MM.1S (cell line): ENCODE data around the gene CRYBG3.

Source experiments
- EZH2 ChIP-seq: fragments of 300-600 bp; sonication (generic); optimal IDR thresholded peaks from 2 replicates; pipeline ENCODE3; 2017; ENCODE audit warnings: low read depth, mild to moderate bottlenecking, antibody characterized with exemption, low read length, mixed read lengths
- EZH2phosphoT487 ChIP-seq: fragments of 300-600 bp; sonication (generic); IDR thresholded peaks from 2 replicates; pipeline ENCODE4 v1.6.1; 2018; ENCODE audit warnings: antibody characterized with exemption, low read length
- TF ChIP-seq, protein P1 (sequence below): fragments of 300-600 bp; sonication (generic); IDR thresholded peaks from 2 replicates; pipeline ENCODE4 v1.5.1; 2016; ENCODE audit warnings: antibody characterized with exemption, low read length, mixed read lengths

DNA sequence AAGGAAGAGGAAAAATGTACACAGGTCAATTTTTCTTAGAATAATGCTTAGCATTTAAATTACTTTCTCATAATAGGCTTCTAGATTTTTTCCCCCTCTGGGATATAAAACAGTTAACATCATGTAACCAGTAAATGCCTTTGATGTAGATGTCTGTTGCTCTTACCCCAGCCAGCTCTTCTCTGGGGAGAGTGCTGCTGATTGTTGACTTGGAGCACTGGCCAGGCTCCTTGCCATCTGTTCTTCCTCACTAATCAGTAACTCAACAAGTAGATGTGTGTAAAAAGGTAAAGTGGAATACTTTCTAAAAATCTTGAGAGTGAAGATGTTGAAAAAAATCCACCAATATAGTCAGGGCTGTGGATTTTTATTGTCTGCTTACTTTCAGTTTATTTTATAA, 108.2 kb downstream of the CRYBG3 start:
- TF ChIP-seq, protein P1, sequence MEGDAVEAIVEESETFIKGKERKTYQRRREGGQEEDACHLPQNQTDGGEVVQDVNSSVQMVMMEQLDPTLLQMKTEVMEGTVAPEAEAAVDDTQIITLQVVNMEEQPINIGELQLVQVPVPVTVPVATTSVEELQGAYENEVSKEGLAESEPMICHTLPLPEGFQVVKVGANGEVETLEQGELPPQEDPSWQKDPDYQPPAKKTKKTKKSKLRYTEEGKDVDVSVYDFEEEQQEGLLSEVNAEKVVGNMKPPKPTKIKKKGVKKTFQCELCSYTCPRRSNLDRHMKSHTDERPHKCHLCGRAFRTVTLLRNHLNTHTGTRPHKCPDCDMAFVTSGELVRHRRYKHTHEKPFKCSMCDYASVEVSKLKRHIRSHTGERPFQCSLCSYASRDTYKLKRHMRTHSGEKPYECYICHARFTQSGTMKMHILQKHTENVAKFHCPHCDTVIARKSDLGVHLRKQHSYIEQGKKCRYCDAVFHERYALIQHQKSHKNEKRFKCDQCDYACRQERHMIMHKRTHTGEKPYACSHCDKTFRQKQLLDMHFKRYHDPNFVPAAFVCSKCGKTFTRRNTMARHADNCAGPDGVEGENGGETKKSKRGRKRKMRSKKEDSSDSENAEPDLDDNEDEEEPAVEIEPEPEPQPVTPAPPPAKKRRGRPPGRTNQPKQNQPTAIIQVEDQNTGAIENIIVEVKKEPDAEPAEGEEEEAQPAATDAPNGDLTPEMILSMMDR, result no peak
- no peak for TF ChIP-seq EZH2phosphoT487
- no peak for TF ChIP-seq EZH2
